HG02588 (cell line): ENCODE results near the gene MDM1.

Experiments
- ATAC-seq: cut with Tn5 transposase; IDR thresholded peaks from one replicate; pipeline ENCODE4 v1.9.1; 2021; ENCODE audit warnings: mild to moderate bottlenecking, moderate library complexity; ENCODE audit not compliant: unreplicated experiment

The MDM1 gene

GRCh38 chr12:68326716-68327115 lies 5.4 kb downstream of the MDM1 start:
- no peak for ATAC-seq

GRCh38 chr12:68325966-68326365 lies 6.2 kb downstream of the MDM1 start:
- no peak for ATAC-seq

- ATAC-seq: no peak
Measured at GRCh38 chr12:68324531-68324930, 7.6 kb downstream of the MDM1 start.

GRCh38 chr12:68321140-68321539 lies 11.0 kb downstream of the MDM1 start:
- ATAC-seq: no peak

GRCh38 chr12:68319988-68320623 lies 12.1 kb downstream of the MDM1 start:
- ATAC-seq: no peak

- ATAC-seq: no peak
Measured at GRCh38 chr12:68317047-68317667, 15.0 kb downstream of the MDM1 start.

GRCh38 chr12:68310370-68310769 lies 21.8 kb downstream of the MDM1 start:
- no peak for ATAC-seq

GRCh38 chr12:68306564-68306963 lies 25.6 kb downstream of the MDM1 start:
- no peak for ATAC-seq

GRCh38 chr12:68305278-68305677 lies 26.9 kb downstream of the MDM1 start:
- no peak for ATAC-seq

- no peak for ATAC-seq
Measured at GRCh38 chr12:68304626-68305025, 27.5 kb downstream of the MDM1 start.

- ATAC-seq: no peak
Measured at GRCh38 chr12:68303850-68304249, 28.3 kb downstream of the MDM1 start.

- no peak for ATAC-seq
Measured at GRCh38 chr12:68297929-68298328, 34.2 kb downstream of the MDM1 start.

- ATAC-seq: no peak
Measured at GRCh38 chr12:68294251-68294650, 37.9 kb downstream of the MDM1 start.

GRCh38 chr12:68293347-68293746 lies 38.8 kb downstream of the MDM1 start:
- ATAC-seq: no peak

GRCh38 chr12:68292151-68292943 lies 39.8 kb downstream of the MDM1 start:
- no peak for ATAC-seq

GRCh38 chr12:68291396-68292036 lies 40.6 kb downstream of the MDM1 start:
- no peak for ATAC-seq

- peak; percentile 84 for ATAC-seq
Measured at GRCh38 chr12:68290126-68290525, 42.0 kb downstream of the MDM1 start.

GRCh38 chr12:68287106-68287505 lies 45.1 kb downstream of the MDM1 start:
- no peak for ATAC-seq

GRCh38 chr12:68286396-68286795 lies 45.8 kb downstream of the MDM1 start:
- no peak for ATAC-seq

GRCh38 chr12:68285541-68285940 lies 46.6 kb downstream of the MDM1 start:
- ATAC-seq: no peak

- no peak for ATAC-seq
Measured at GRCh38 chr12:68281322-68282077, 50.7 kb downstream of the MDM1 start.
